Epithelial cell of prostate (primary cell): ENCODE data around the gene DENND1B.

Source experiments
- DNase-seq: peaks from one replicate; pipeline ENCODE4 v3.0.0-alpha.2; 2011; ENCODE audit warnings: low read depth, low spot score
- H3K27ac ChIP-seq: fragments of 450-650 bp; 2 replicates; pipeline ENCODE4 v1.5.1; 2017; ENCODE audit warnings: mild to moderate bottlenecking

Gene DENND1B

DNA sequence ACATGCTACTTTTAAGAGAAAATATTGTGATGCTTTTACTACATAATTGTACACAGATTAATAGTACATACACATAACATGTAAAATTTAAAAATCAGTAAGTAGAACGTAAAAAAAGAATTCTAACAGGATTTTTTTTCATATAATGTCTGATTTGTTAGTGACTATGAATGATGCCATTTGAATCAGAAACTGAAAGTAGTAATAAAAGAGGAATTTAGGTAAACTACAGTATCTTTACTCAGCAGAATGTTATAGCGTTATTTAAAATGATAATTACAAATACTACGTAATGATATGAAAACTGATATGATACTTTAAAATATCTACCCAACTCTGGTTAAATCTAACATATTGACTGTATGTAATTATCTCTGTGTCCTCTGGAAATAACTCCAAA lies 116.1 kb downstream of the DENND1B start:
- H3K27ac ChIP-seq: no peak overlapping the region
- DNase-seq: no peak

DNA sequence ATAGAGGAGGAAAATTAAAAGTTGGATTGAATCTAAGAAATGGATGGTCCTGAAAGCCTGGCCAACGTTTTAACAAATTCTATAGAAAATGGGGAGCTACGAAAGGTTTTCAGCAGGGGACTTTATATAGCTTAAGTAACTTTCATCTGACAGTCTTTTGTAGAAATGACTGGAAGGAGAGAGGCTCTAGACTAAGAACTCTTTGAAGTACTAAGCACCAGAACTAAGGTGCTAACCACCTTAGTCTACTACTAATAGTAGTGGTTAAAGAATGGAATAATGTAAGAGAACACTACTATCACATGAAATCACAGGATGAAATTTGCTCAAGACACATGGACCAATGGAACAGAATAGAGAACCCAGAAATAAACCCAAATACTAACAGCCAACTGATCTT lies 126.1 kb downstream of the DENND1B start:
- H3K27ac ChIP-seq: no peak overlapping the region
- no peak for DNase-seq

DNA sequence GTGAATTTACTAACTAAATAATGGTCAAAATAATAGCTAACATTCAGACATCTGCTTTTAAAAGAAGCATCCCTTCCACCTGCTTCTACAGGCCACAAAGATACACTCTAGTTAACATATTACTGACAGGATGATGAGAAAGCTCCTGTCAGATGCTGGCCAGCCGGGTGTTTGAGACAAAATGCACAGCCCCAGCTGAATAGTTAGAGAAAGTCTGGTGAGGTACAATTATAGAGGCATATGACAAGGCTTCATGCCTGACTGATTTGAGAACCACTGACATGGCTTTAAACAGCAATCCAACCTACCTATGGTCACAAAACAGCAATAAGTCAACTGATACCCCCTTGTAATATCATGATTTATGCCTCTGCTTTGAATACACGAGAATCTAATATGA lies 137.0 kb downstream of the DENND1B start:
- H3K27ac ChIP-seq: no peak overlapping the region

DNA sequence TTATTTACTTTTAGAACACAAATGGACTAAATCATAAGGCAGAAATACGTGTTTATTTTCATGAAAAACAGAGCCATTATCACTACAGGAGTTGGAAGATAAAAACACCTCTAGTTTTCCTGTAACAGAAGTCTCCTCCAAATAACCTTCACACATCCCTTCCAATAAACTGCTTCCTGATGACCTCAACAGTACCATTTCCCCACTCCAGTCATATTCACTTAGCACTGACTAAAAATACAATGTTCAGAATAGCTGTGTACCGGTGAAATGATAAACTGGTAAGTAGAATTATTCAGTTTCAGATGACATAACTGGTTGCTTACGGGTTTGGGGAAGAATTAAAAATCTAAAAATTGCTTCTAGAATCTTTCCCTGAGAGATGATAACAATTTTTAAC lies 137.9 kb downstream of the DENND1B start:
- no peak for DNase-seq
- no peak overlapping the region for H3K27ac ChIP-seq

More for the DNA sequence above, 137.0 kb downstream of the DENND1B start:
- no peak for DNase-seq

DNA sequence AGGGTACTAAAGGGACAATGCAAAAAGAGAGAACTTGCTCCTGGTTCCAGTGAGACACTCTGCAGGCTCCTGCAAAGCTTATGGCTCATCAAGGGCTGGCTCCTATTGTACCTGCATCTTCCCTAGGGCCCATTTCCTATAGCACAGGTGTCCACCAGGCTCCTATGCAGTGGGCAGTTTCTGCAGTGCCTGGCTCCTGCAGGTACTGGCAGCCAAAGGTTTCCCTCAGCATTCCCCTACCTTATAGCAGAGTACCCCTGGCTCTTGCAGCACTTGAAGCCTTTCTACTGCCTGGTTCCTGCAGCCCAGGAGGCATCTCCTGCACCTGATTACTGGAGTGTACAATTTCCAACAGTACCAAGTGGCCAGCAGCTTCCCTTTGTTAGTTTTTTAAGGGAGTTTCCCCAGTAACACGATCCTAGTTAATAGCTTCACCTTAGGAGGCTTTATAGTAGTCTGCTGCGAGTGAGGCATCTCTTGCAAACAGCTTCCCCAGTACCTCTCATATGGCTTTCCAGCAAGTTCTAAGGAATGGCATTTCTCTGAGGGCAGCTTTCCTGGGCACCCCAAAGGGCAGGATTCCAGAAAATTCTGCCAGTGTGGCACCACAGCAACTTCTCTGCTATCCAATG lies 141.7 kb downstream of the DENND1B start:
- DNase-seq: no peak
- H3K27ac ChIP-seq: no peak overlapping the region

DNA sequence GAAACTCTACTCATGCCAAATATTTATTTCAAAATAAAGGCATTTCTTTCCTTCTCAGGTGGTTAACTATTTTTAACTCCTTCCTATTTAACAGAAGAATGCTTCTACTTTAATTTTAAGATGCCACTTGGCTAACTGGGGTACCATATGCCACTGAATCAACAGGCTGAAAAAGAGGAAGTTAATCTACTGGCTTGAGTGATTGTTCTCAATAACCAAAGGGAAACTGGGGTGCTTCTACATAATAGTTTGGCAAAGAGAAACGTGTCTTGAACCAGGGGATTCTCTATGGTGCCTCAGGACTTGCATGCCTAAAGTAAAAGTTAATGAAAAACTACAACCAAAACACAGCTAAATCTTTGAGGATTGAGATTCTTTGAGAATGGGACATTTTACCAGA lies 142.6 kb downstream of the DENND1B start:
- no peak overlapping the region for H3K27ac ChIP-seq
- no peak for DNase-seq

DNA sequence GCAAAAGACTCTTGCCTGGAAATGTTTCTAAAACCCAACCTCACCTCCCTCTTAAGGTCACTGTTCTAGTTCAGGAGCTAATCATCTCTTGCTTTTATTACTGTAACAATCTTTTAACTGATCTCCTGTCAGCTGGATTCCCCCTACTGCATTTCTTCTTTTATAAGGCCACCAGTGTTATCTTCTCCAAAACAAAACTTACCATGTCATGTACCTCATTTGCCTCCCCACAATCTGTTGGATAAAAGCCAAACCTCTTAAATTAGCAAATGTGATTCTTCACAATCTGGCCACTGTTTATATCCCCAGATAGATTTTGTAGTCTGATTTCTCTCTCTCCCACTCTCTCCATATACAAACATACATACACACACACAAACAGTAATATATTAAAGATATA lies 143.3 kb downstream of the DENND1B start:
- no peak for DNase-seq
- H3K27ac ChIP-seq: no peak overlapping the region

DNA sequence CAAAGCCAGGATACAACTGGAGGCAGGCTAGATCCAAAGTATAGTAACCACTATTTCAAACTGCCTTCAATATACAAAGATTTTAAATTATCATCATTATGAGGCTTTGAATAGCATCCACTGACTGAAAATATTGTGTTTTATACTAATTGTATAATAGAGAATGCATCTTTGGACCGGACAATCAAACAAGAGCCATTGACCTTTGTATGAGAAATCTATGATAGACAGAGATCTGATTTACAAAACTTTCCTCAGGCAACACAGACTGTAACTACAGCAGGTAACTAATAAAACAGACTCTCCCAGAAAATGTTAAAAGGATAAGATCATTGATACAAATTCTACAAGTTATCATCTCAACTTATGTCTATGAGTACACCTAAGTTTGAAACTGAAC lies 152.9 kb downstream of the DENND1B start:
- no peak overlapping the region for H3K27ac ChIP-seq
- no peak for DNase-seq

DNA sequence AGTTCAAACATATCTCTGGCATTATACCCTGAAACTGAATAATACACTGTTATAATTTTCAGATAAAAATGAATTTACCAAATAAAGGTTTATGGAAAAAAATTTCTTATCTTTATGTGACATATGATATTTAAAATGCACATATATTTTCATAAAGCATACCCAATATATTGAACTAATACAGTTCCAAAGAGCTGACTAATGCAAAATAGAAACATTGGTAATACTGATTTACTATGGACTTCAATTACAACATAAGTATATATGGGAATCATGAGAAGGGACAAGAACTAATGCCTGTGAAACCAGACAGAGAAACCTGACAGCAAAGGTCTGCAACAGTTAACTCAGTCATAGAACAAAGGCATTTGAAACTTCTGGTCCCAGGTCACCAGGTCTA lies 153.5 kb downstream of the DENND1B start:
- H3K27ac ChIP-seq: no peak overlapping the region
- no peak for DNase-seq

DNA sequence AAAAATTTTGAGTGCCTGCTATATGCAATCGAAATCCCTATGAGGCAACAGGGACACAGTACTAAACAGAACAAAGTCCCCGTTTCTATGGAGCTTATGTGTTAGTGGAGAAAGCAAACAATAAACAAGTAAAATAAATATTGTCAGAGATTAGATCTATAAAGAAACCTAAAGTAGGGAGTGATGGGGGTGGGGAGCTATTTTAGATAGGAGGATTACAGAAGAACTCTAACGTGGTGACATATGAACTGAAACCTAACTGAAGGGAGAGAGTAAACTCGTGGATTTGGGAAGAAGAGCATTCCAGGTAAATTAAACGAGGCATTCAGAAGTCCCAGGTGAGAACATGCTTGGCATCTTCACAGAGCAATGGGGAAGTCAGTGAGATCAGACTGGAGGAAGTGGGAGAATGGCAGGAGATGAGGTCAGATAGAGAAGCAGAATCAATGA lies 154.5 kb downstream of the DENND1B start:
- DNase-seq: no peak
- H3K27ac ChIP-seq: no peak overlapping the region

DNA sequence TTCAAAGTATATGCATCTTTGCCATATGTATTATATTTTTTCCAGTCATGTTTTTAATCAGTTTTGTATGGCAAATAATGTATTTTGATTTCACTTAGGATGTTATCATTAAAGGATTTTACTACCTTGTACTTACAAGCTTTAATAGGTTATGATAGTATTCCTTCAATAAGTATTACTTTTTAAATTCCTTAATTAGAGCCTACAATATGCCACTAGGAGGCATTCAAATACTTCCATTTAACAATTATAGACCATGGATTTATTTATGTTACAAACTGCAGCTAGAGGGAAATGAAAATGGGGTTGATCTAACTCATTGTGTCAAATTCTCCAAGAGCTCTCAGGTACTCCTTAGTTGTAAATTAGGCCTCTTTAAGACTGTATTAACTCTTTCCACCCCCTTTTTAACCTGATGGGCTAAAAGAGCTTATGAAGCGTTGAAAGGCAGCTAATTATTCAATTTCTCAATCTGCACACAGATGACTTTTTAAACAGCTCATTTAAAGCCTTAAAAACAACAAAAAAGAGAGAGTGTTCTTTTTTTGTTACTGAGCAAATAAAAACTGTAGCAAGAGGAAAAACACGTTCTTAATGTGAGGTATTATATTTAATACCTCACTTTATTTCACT lies 156.2 kb downstream of the DENND1B start:
- no peak for DNase-seq

DNA sequence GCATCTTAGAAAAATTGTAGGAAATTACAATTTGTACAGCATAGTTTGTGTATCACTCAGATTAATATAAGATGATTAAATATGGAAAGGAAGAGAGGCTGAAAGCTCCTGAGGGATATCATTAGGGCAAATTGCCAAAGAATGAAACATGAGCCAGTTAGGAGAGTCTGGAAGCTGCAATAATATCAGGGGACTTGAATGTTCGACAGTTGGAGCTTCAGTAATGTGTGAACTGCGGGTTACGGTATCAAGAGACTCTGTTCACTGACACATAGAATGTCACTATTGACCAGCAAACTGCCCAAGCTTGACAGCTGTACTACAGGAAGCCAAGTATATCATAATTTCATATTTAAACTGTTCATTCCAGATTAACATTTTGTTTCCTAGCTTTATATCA lies 157.2 kb downstream of the DENND1B start:
- no peak overlapping the region for H3K27ac ChIP-seq
- DNase-seq: no peak

More for the DNA sequence above, 156.2 kb downstream of the DENND1B start:
- H3K27ac ChIP-seq: no peak overlapping the region

DNA sequence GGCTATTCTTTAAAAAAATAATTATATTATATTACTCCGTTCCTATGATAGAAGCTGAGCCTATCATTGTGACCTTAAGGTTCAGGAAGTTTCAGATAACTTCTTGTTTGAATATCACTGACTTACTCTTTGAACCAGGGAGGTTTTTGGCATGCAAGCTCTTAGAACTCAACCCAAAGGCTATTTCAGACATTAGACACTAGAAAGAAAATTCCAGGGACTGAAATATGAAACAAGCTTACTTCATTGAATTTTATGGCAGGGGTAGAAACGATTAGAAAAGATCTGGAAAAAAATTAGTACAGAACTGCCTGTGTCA lies 159.6 kb downstream of the DENND1B start:
- DNase-seq: no peak

DNA sequence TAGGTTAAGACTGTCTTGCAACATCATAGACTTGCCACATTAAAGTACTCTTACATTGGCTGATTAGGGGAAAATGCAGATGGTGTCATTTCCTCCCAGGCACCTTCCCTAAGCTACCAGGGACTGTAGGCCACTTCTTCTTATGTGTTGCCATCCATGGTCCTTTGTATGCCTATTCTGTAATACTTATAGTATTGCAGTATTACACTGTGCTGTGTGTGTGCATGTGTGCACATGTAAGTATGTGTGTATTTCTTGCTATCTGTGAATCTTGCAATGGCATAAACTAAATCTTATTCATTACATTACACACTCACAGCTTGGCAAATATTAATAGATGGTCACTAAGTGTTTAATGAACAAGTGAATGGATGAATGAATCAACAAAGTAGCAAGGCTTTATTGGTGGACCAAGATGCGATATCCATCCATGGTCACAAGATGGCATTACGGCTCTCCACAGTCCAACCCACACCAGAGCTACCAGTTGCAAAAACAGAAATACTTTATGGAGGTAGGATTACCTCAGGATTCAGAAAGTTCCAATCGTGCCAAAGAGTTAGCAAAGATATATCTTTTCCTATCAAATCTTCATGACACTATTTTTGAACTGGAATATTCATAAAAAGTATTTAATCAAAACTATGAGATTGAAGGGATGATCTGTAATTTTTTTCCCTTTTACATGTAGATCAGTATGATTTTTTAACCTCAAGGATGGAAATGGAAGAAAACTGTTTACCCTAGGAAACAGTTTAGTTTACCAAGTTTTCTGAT lies 160.2 kb downstream of the DENND1B start:
- DNase-seq: no peak
- no peak overlapping the region for H3K27ac ChIP-seq

More for the DNA sequence above, 159.6 kb downstream of the DENND1B start:
- no peak overlapping the region for H3K27ac ChIP-seq

DNA sequence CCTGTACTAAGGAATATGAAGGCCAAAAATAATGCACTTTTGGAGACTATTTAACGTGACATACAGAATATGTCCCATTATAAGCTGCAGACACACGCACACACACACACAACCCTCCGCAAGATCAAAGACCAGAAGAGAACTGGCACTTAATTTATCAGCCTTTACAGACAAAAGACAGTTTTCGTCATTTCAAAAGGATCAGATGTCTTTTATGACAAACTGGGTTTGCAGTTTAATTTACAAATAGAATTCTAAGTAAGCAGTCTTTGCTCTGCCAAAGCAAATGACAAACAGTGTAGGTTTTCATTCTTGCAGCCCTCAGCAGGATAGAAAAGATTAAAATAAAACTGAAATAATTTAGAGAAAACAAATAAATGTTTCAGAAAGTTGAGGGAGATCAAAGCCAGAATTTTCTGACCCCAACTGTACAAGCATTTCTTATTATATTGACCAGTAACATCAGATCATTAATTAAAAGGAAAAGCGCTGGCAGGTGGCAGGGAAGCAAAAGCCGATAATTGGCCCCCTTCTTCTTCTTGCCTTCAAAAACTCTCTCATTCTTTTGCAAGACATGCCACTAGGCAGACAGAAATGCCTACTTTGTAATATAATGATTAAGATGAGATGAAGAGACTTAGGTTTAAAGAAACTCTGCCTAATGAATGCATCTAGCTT lies 169.0 kb downstream of the DENND1B start:
- H3K27ac ChIP-seq: no peak overlapping the region
- no peak for DNase-seq

DNA sequence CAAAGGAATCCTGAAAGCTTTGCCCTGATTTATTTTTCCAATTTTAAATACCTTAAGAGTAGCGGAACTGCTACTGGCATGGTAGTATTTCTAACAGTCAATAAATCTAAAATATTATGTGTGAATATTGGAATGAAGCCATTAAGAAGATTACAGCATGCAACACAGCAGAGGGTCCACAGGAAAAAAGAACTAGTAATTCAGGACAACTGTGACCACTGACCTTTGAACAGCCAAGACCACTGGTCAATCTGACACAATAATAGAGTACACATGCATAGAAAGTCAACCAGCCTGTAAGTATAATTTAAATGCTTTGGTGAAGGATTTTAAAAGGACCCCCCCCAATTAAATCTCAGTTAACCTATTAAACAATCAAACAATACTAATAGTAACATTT lies 171.0 kb downstream of the DENND1B start:
- no peak for DNase-seq
- H3K27ac ChIP-seq: no peak overlapping the region

DNA sequence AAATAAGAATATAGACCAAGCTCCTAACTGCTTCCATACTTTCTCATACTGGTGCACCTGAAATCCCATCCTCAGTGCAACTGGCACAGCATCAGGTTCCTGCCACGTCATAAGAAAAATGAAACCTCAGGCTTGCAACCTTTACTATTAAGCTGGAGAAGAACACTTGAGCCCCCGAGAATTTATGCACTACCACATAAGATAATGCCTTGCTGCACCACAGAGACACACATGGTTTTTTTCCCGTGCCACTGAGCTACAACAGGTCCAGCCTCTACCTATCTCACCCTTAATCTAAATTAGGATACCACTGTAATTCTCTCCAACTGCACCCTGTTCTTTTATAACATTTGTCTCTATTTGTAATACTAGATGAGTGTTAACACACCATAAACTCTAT lies 174.5 kb downstream of the DENND1B start:
- no peak for DNase-seq
- H3K27ac ChIP-seq: no peak overlapping the region

DNA sequence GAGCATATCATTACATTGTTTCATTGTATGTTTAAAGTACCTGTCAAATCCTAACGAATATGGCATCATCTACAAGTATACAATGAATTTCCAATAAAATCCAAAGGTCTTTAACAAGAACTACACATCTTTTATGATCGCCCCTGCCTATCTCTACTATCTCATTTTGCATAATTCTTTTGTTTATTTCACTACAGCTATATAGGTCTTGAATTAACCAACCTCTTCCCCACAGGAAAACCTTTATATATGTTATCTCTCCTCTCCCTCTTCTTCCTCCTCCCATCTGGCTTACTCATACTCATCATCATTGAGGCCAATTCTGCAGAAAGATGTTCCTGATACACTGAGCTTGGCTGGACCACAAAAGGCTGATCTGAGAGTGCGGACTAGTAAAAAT lies 175.5 kb downstream of the DENND1B start:
- H3K27ac ChIP-seq: no peak overlapping the region
- no peak for DNase-seq

DNA sequence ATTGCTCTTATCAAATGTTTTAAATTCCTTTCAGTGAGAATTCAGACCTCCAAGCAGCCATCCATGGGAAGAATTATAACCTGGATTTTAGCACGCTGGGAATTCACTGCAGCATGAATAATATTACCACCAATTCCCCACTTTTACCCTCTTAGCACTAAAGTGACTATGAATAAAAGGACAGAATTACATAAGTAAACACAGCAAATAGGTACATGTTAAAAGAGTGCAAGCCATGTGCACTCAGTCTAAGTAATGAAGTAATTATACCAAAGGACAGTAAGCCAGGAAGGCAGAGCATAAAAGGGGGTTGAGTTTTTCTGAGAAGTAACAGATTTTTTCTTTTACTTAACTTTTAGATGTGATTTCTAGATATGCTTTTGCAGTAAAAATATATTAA lies 176.3 kb downstream of the DENND1B start:
- H3K27ac ChIP-seq: no peak overlapping the region
- DNase-seq: no peak

DNA sequence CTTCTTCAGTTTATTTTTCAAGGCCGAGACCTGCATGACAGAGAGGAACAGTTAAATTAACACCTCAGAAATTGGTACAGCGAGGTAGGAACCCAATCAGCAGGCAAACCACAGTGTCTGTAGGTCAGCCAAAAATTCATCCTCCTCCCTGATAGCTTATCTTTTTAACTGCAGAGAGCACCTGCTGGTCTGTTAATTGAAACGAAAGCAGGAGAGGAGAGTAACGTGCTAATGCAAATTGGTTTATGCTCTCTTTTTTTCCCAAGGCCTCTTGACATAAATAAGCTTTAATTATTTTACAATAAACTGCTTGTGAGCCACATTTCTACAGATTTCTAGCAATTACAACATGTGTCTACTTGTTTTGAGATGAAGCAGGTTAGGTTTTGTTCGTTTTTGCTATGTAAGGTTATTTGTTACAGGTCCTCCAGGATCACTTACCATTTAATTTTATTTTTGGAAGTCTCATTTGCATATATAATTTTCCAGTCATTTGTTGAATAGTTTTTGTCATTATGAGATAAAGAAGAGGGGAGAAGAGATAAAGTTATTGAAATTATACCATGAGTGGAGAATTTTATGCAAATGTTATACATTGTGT lies 179.9 kb downstream of the DENND1B start:
- DNase-seq: no peak
- no peak overlapping the region for H3K27ac ChIP-seq

DNA sequence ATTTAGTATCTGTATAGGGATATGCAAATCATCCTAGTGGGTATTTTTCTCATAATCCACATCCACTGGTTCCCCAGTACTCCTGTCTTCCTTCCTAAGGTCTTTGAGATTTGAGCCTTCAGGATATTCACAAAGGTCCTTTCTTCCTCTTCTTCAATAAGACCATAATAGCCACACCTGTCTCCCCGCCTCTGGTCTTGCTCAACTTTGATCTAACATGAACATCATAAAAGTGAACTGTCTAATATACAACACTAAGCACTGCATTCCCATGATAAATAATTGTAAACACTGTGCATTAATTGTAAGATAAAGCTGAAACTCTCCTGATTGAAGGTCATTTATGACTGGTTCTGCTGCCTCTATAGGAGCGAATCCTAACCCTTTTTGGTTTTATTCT lies 184.6 kb downstream of the DENND1B start:
- H3K27ac ChIP-seq: no peak overlapping the region
- no peak for DNase-seq
